Globus pallidus (tissue), 1 donor: ENCODE measurements around the gene CREB1.
"Not testable (repeated sequence)": the region's sequence is repeated elsewhere in the genome, so short reads cannot be mapped to it uniquely, and the experiment has no call there.

Experiments used
- DNase-seq: peaks from one replicate; pipeline ENCODE4 v3.0.0-alpha.2; 2015; ENCODE audit warnings: low spot score

The CREB1 gene

GRCh38 chr2:207529330-207530159, at the start of gene CREB1:
CREB1 (plus strand) TSS chr2:207529962; CDS start chr2:207555636, 25,674 bp downstream.
- peak; percentile 97 for DNase-seq

DNA sequence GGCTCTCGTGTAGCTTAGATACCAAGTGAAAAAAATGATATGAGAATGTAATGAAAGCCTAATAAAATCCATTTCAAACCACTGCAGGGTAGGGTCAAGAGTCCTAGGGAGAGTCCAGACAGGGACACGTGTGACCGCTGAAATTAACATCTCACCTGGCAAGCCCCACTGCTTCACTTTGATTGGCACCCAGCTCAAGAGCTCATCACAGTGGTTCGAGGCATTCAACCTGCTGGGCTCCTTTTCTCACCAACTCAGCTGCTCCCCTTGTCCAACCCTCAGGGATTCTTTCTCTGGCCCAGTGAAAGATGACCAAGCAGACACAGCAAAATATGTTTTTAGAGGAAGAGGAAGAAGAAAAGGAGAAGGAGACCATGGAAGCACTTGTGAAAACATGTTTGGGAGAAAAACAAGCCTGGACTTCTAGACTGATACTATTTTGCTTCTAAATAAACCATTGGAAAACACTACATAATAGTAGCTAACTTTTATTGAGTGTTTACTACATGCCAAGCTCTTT, 49.2 kb upstream of the CREB1 start:
- DNase-seq = no peak

- DNase-seq = no peak
Measured at GRCh38 chr2:207481924-207482323, 47.8 kb upstream of the CREB1 start.

- no peak for DNase-seq
Measured at GRCh38 chr2:207482630-207483029, 47.1 kb upstream of the CREB1 start.

- DNase-seq = no peak
Measured at GRCh38 chr2:207483066-207483465, 46.7 kb upstream of the CREB1 start.

- no peak for DNase-seq
Measured at GRCh38 chr2:207483477-207483876, 46.3 kb upstream of the CREB1 start.

DNA sequence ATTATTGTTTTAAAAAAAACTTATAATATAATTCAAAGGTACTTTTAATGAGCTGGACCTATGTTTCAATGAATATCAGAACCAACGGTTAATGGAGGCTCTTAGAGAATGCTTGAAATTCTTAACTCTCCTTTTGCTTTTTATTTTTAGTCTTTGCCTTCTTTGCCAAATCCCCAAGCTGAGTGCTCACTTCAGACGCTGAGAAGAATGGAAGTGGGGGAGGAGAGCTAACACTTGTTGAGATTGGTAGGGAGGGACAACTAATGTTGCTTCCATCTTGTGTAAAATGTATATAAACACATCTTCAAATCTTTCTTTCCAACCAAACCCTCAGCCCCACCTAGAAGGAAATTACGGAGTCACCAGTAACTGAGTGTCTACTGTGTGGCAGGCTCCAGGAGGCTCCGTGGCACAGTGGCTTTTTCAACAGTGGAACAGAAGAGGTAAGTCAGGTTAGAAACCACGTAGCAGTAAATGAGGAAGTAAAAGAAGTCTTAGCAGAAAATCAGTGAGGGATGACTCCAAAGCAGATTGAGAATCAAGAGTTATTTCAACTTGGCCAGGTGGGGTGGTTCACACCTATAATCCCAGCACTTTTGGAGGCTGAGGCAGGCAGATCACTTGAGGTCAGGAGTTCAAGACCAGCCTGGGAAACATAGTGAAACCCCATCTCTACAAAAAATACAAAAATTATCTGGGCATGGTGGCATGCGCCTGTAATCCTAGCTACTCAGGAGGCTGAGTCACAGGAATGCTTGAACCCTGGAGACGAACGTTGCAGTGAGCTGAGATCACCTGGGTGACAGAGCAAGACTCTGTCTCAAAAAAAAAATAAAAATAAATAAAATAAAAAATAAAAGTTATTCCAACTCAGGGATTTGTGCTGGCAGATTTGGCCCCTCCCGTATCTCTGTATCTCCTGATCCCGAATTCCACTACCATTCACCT, 45.0 kb upstream of the CREB1 start:
- no peak for DNase-seq

DNA sequence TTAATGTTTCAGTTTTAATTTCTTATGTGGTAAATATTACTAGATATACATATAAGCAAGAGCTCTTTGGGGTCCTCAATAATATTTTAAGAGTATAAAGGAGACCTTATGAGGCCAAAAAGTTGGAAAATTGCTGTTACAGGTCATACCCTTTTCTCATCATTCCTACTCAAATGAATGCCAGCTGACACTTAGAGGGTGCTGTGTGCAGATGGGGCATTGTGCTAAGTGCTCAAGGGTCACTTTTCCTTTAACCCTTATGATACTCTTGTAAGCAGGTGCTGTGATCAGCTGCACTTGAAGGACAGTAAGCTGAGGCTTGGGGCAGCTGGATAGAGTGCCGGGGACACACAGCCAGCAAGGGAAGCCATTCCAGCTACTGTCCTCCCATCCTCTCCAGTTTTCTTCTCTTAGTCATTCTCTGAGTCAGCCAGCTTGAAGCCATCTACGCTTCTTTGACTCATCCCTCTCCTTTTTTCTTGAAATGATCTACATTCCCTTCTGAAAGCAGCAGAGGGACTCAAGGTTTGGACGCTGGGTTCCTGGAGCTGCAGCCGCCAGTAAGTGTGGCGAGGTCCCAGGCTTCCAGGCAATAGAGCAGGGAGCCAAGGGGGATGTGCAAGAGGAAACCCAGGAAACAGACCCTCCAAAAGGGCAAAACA, 42.0 kb upstream of the CREB1 start:
- no peak for DNase-seq

- DNase-seq = no peak
Measured at GRCh38 chr2:207489251-207489650, 40.5 kb upstream of the CREB1 start.

DNA sequence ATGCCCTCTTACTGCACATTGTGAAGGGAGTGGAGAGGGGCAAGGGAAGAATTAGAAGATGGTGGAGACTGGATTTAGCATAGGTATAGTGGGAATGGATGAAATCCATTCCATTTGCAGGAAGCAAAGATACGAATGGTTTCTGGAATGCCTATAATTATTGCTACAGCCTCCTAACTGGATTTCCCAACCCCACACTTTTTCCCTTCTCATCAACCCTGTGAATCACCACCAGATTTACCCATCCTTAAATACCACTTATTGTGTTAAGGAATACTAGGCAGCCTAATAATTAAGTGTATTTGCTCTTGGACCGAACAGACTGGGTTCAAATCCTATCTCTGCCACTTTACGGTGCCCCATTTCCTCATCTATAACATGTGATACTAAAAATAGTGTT, 39.3 kb upstream of the CREB1 start:
- no peak for DNase-seq

DNA sequence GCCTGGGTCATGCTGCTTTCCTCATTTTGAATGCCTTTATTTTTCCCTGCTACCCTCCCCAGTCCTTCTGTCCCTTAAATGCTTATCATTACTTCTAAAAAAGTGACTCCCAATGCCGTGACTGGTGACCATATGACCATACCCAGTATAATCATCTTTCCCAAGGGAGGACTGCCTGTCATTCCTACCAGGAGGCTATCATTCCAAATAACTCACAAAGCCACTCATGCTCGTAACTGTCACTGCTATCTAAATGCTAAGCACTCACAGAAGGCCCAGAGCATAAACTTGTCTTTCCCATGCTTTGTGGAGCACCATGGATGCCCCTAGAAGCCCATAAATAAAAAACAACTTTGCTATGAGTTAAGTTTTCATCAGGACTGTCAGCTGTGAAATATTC, 38.7 kb upstream of the CREB1 start:
- DNase-seq = no peak

- DNase-seq = no peak
Measured at GRCh38 chr2:207491956-207492355, 37.8 kb upstream of the CREB1 start.

DNA sequence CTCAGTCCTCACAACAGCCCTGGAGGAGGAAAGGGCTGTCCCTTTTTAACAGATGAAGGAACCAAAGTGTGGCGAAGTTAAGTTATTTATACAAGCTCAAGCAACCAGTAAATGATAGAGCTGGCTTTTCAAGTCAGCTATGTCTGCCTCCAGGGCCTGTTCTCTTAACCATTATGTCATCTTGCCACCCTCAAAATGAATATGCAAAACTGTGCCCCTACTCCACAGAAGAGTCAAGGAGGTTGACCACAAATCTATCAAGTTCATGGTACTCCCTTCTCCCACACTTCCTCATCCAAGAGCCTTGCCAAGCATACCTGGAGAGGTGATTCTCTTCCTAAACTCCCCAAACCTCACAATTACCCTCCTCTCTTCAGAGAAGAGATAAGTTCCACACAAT, 37.3 kb upstream of the CREB1 start:
- DNase-seq = no peak

GRCh38 chr2:207494137-207494536, 35.6 kb upstream of the CREB1 start:
- no peak for DNase-seq

- DNase-seq = not testable (repeated sequence)
Measured at GRCh38 chr2:207496936-207497335, 32.8 kb upstream of the CREB1 start.

GRCh38 chr2:207497596-207497995, 32.2 kb upstream of the CREB1 start:
- no peak for DNase-seq

DNA sequence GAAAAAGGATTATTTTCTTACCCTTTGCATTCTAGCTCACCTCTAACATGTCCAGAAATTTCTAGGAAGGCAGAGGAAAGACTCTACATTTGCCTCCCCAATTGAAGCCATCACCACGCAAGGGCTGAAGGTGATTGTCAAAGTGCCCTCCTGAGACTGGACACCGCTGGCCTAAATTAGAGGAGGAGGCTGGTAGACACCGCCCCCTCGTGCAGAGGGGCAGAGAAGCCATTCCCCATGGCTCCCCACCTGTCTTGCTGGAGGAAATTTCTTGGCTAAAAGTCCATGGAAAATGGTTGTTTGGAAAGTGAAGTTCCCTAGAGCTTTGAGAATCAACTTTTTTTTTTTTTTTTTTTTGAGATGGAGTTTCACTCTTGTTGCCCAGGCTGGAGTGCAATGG, 31.3 kb upstream of the CREB1 start:
- DNase-seq = no peak

GRCh38 chr2:207499114-207499513, 30.6 kb upstream of the CREB1 start:
- DNase-seq = no peak

- no peak for DNase-seq
Measured at GRCh38 chr2:207501802-207502576, 27.8 kb upstream of the CREB1 start.

- DNase-seq = peak; percentile 38
Measured at GRCh38 chr2:207502577-207503198, 27.1 kb upstream of the CREB1 start.

- peak; percentile 43 for DNase-seq
Measured at GRCh38 chr2:207503234-207503633, 26.5 kb upstream of the CREB1 start.
